Activated CD4-positive, alpha-beta T cell treated with anti-CD3 and anti-CD28 coated beads, Interleukin-2, amount 50 U/mL, for 1 hour (primary cell): Measurements from ENCODE around the gene ANP32B.
"Not testable (repeated sequence)": the region's sequence is repeated elsewhere in the genome, so short reads cannot be mapped to it uniquely, and the experiment has no call there.

ENCODE experiments used
- DNase-seq: peaks from one replicate; pipeline ENCODE4 v3.0.0-alpha.2; 2020

ANP32B gene

DNA sequence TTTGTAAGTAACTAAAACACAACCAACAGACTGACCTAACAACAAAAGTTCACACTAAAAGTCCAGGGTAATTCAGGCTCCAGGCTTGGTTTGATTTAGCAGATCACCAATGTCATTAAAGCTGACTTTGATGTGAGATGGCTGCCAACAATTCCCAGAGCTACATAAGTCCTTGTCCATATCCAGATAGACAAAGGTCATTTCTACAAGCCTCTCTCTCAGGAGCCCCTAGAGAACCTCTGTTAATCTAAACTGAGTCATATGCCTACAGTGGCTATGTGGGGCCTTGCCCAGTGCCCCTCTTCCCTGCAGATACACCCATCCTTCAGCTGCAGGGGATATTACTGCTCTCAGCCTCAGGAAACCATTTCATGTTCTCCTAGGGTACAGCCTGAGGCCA is 18.2 kb upstream of the ANP32B start:
- DNase-seq = no peak

DNA sequence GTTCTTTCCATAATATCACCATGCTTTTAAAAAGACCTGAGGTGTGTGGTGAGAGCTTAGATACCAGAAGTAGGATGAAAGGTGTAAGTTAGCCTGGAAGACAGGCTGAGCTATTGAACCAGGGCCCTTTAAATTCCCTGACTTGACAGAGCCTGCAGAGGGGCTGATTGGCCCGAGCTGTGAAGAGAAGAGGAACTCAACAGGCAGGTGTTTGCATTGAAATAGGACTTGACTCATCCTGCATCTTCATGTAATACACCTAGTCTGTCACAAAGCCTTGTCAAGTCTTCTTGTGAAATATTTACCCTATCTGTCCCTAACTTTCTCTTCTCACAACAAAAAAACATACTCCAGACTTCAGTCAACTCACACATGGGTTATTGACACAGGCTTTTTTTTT is 16.6 kb upstream of the ANP32B start:
- DNase-seq = no peak

DNA sequence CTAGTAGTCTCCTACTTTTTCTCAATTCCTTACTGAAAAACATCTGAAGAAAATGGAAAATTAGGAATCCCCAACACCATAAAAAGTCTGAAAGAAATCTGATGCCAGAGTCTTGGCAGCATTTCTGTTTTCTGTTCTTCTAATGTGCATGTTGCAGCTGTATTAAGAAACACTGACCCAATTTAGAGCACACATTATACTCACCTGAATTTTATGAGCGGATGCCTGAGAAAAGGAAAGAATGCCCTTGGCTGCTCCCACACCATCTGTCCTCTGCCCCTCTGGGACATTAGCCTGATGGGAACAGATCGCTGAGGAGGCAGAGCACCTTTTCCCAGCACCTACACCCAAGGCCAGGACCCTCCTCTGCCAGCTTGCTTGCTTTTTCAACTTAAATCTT is 14.1 kb upstream of the ANP32B start:
- no peak for DNase-seq

DNA sequence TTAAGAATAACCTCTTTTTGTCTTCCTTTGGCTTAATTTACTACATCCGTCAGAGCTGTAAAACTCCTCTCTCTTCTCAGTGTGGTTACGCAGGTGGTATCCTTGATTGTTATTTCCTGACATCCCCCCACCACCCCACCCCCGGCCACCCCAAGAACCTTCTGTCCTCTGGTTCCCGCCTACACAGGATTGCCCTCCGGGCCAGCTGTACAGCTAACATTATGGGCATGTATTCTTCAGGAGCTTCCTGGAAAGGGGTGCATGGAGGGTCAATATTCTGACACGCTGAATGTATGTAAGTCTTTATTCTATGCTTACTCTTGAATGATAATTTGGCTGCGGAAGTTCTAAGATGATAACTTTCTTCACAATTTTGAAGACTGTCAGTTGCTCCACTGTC is 13.0 kb upstream of the ANP32B start:
- no peak for DNase-seq

DNA sequence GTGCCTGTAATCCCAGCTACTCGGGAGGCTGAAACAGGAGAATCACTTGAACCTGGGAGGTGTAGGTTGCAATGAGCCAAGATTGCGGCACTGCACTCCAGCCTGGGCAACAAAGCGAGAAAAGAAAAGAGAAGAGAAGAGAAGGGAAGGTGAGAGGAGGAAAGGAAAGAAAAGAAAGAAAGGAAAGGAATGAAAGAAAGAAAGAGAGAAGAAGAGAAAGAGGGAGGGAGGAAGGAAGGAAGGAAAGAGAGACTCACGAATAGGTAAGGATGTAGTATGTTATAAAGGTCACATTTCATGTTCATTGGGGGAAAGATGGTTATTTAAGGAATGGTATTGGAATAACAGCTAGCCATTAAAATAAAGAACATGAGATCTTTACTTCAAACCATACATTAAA is 10.4 kb upstream of the ANP32B start:
- no peak for DNase-seq

DNA sequence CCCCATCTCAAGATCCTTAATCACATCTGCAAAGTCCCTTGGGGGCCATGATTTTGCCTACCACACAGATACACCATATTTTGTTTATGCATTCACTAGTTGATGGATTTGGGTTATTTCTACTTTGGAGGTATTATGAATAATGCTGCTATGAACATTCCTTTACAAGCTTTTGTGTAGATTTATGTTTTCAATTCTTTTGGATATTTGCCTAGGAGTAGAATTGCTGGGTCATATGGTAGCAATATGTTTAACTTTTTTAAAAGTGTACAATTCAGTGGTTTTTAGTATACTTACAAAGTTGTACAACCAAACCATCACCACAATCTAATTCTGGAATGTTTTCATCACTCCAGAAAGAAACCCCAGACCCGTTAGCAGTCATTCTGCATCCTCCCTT is 7.8 kb upstream of the ANP32B start:
- DNase-seq = no peak

DNA sequence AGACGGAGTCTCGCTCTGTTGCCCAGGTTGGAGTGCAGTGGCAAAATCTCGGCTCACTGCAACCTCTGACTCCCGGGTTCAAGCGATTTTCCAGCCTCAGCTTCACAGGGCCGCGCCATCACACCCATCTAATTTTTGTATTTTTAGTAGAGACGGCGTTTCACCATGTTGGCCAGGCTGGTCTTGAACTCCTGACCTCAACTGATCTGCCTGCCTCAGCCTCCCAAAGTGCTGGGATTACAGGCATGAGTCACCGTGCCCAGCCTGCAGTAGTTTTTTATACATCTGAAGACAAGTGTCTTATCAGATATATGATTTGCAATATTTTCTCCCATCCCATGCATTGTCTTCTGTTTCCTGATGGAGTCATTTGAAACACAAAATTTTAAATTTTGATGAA is 6.5 kb upstream of the ANP32B start:
- DNase-seq = not testable (repeated sequence)

DNA sequence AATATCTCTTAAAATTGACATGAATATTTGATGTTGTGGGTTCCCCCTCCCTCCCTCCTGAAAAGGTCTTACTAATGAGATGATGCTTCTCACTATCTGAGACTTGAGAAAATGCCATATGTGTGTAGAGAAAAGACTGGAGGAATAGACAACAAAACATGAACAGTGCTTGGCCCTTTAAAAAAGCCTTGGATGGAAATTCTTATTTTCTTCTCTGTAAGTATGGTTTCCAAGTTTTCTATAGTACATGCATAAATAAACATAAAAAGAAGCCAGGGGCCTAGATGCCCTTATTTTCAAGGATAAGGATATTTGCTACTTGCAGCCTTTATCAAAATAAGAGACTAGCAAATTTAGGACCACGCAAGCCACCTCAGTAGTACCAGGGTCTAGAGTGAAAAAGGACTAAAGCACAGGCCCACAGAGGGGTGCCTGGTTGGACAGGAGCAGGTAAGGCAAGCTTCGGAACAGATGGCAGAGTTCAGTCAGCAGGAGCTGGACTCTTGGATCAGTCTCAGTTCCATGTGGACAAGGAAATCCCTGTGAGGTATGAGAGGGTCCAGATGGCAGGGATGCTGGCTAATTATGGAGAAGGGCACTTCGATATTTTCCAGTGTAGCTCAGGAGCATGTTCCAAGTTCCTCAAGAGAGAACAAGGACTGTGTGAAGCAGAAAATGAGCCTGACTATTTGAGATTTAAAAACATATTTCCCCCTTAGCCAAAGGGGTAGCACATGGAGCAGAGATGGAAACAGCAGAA is 4.6 kb upstream of the ANP32B start:
- no peak for DNase-seq

DNA sequence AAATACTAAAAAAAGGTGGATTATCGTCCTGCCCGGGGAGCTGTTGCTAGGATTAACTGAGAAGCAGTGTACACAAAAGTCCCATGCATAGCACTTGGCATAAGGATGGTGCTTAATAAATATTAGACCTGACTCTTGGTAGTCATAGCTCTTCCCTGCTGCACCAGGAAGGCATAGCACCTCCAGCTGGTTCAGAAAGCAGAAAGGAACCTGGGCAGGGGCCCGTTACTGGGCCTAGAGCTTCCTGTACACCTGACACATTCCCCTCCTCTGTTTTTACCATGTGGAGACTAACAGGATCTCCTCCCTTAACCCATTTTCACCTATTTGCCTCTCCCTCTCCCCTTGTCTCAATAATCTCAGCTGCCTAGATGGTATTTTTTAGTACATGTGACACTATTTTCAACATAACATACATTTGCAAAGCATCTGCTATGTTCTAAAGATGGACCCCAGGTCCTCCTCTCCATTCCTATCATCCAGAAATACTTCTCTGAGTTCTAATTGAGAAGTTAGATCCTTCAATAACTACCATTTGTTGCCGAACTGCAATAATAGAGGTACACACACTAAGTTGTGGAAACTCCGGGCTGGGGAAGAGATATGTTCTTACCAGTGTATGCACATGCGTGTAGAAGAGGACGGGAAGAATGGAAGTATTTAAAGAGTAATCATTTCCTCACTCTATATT is 3.2 kb upstream of the ANP32B start:
- DNase-seq = no peak

DNA sequence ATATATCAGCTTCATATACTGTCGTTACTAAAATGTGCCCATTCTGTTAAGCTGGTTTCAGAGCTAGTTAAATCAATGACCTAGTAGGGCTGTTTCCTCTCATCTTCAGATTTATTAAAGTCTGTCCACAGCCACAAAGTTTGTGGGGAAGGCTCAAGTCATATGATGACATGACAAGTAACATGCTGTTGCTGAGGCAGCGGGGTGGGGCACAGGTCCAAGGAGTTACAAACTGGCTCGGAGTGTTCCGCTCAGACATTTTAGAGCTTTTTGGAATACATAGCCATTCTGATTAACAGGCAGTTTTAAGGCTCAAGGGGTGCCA is 2.7 kb upstream of the ANP32B start:
- DNase-seq = no peak

DNA sequence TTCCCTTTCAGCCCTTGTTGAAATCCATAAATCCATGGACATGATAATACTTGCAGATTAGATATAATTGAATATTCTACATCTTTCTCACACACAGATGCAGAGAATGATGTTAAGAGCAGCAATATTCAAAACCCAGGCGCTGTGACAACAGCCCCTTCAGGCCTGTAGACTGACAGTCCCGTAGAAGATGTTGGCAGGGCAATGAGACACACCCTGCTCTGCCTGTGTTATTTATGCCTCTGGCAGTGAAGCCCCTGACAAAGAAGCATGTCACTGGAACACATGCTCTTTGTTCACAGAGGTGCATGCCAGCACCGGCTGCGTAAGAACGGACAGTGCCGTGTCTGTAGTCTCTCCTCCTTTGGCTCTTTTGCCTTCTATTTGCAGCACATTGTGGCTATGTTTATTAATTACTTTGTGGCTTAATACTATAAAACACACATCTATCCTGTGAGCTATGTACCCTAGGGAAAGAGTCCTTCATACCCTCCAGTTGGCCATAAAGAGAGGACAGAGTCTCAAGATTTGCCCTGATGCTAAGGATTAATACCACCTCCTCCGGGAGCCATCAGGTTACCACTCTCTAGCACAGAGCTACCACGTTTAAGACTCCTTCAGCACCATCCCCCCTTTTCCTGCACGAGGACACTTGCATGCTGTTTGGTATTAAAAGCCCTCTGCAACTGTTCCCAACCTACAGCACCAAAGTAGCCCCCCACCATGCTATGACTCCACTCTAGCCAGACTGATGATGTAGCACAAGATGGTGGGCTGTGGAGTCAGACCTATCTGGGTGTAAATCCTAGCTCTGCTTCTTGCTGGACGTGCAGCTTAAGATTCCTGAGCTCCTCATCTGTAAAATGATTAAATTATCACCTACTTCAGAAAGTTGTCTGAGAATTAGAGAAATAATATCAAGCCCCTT is 2.0 kb upstream of the ANP32B start:
- no peak for DNase-seq

DNA sequence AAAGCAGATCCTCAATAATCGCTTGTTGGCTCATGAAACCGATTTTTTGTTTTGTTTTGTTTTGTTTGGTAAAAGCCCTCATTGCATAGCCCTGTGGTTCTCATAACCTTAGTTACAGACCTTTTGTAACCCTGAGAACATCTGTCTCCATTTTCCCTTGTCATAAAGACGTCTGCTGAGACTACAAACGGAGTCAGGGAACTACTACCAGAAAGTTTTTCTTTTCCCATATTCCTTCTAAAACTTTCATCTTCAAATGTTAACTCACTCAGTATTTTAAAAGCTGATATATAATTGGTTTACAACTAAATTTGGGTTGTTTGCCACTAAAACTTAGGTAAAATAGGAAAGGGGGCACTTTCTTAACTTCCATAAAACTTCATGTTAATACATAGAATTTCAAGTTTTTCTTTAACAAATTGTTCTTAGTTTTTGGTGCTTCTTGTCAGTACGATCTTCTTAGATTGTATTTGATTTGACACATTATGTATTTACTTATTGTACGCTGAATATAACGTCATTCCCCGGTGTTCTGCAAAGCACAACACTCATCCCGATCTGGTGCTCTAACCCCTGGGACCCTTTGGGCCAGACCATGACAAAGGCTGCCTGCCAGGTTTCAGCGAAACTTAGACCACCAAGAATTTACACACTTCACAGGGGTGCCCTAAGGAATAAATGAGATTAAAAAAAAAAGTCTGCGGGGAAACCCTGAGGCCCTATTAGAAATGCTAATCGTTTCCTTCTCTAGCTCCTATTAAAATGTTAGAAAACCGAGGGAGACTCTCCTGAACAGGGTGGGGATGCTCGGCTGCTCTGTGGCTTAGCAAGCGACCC is 1.1 kb upstream of the ANP32B start:
- DNase-seq = no peak

DNA sequence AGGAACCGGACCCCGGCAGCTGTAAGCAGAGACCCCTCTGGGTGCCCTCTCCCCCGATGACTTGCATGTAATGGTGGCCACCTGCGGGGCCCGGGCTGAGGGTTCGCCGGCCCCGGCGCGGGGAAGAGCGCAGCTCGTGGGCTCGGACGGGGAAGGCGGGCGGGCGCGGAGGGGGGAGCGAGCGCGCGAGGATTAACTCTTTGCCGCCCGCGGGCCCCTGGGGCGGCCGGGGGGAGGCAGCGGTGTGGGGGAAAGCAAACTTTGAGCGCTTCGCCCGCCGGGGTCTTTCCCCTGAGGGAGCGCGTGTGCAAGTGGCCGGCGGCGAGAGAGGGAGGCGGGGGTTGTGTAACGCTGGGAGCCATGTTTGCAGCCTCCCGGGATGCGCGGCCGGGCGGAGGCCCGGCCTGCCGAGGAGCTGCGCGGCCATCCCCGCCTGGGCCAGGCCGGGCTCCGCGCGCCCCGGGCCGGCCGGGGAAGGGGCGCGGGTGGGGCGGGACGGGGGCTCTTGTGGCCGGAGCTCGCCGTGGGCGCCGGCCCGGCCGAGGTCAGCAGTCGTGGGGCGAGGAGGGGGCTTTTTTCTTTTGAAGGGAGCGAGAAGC is 547 bp downstream of the ANP32B start:
- DNase-seq = peak; percentile 59

DNA sequence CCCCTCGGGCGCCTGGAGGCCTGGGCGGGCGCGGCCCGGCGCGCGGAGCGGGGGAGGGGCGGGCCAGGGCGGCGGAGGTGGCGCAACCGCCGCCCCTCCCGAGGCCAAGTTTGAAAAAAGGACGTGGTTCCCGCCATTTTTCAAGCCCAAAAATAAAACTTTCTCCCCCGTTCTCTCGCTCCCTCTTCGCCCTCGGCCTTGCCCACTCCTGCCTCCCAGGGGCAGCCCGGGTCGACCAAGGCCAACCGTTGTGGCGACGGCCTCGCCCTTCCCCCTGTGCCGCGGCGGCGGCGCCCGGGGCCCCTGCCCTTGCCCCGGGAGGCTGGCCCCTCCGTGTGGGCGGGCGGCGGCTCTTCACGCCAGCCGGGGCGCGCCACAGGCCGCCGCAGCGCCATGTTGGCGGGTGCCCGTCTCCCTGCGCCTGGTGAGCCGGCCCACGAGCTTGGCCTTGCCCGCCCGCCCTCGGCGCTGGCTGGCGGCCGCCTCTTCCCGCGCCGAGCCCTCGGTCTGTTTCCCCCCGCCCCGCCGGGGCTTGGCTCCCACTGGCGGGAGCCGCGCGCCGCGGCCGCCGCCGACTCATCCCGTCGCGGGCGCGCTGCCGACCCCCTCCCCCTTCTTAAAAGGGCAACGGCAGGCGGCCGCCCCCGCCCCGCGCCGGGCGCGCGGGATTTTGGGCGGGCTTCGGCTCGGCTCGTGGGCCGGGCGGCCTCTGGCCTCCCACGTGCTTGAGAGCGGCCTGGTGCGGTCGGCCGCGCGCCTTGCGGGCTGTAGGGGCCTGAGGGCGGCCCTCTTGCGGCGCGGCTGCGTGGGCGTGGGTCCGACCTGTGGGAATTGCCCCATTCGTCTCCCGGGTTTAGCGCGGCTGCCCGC is 1.3 kb downstream of the ANP32B start:
- DNase-seq = peak; percentile 78

DNA sequence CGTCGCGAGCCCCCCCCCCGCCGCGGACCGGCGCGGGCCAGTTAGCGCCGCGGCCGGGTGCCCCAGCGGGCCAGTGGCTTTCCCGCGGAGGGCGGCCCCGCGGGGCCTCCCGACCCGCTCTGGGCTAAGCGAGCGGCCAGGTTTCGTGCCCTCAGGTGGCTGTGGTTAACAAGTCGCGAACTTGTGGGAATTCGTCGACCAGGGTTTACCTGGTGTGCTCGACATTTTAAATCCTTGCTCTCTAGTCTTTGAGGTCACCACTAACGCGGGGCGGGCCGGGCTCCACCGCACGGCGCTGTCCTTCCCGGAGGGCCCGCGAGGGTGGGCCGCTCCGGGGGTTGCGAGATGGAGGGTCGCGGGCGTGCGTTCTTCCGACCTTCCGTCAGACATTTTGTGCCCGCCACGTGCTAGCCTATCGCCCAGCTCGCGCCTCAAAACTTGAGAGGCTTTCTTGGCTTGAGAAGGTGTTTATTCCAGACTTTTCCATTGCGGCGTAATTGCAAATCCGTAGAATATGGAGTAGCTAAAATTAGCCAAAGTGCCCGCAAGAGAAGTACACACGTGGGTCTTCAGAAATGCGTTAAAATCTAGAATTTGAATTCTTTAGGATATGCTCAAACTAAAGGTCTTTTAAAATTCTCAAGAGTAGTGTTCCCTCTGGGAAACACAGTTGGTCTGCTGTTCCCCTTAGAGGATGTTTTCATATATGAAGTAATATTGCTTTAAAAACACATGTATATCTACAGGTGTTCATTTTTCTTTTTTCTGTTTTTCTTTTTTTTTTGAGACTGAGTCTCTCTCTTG is 2.1 kb downstream of the ANP32B start:
- DNase-seq = peak; percentile 25

DNA sequence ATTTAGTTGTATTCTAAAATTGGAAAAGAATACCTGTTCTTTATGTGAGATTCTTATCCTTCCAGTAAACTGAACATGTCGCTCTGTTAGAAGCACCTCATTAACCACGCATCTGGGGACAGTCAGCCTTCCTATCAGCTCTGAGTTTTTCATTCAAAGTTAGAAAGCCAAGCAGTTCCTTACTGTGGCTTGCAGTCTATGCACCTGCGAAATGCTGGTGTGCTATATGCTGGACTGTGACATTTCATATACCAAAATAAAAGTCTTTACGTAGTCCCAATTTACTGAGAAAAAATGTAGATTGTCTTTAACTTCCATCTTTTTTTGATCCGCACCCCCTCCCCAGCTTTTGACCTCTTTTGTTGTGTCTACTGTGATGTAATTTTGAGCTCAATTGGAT is 4.3 kb downstream of the ANP32B start:
- no peak for DNase-seq

DNA sequence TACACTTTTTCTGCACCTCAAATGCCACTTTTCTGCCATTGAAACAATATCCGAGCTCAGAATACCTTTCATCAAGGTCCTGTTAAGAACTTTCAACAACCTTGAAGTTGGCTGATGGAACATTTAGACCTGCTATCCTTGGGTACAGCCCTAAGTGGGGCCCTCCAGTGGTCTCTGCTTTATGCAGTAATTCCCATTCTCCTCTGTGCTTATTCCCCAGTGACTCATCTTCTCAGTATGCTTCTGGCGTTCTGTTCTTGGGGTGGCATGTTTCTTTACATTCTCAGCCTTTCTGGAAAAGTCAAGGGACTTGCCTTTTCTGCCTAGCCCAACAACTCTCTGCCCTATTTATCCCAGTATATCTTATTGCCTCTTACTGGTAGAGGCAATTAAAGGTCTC is 7.1 kb downstream of the ANP32B start:
- DNase-seq = no peak

DNA sequence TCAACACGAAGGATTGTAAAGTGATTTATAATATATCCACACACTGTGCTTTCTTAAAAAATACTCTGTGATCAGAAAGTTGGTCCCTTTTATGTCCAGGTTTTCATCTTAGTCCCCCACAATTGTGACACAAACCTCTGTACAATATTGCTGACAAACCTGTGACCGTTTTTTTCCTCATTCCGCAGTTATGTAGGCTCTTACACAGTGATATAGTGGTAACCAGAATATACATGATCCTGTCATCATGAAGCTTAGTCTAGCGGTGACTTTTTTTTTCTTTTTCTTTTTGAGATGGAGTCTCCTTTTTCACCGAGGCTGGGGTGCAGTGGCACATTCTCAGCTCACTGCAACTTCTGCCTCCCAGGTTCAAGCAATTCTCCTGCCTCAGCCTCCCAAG is 8.7 kb downstream of the ANP32B start:
- no peak for DNase-seq

DNA sequence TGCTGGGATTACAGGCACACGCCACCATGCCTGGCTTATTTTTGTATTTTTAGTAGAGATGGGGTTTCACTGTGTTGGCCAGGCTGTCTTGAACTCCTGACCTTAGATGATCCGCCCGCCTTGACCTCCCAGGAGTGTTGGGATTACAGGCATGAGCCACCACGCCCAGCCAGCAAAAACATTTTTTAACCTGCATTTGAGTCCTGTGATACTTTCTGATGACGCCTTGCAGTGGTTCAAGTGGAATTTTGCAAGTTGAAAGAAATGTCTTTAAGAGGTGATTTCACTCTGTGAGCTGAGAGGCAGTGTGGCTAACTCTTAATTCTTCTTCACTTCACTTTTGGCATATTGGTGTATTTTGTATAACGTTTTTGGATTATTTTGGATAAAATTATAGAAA is 9.1 kb downstream of the ANP32B start:
- DNase-seq = no peak

DNA sequence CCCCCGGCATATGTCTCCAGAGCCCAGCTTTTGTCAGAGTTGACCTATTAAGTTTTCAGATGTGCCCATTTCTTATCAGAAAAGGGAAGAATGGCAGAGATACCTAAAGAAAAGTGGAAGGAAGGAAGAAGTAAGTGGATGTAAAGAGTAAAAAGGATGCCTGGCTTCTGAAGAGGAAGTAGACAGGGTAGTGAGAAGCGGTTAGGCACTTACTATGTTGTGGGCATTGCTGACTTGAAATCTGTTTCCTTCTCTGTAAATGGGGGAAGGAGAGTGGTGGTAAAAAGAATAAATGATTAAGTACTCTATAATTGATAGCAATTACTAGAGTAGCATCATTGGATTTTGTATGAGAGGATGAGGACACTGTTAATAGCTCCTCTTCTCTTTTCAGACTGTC is 9.9 kb downstream of the ANP32B start:
- no peak for DNase-seq

DNA sequence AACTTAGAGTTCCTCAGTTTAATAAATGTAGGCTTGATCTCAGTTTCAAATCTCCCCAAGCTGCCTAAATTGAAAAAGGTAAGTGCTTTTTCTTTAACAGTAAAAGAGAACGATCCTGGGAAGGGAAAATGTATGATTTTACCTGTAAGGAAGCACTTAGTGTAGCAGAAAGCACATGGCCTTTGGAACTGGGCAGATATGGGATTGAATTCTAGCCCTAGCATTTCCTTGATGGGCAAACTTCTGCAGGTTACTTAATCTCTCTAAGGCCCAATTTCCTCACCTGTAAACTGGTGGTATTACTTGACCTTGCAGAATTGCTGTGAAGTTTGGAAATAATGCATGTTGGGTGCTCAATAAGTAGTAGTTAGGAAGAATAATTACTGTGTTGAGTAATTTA is 11.6 kb downstream of the ANP32B start:
- no peak for DNase-seq
